GM12872 (cell line): ENCODE results near the gene MRPL47.

Source experiments
- CTCF ChIP-seq: IDR thresholded peaks from 3 replicates; pipeline ENCODE4 v1.5.1; 2011; ENCODE audit warnings: low read depth, mild to moderate bottlenecking, low read length, moderate library complexity; ENCODE audit not compliant: insufficient read depth

The MRPL47 gene

DNA sequence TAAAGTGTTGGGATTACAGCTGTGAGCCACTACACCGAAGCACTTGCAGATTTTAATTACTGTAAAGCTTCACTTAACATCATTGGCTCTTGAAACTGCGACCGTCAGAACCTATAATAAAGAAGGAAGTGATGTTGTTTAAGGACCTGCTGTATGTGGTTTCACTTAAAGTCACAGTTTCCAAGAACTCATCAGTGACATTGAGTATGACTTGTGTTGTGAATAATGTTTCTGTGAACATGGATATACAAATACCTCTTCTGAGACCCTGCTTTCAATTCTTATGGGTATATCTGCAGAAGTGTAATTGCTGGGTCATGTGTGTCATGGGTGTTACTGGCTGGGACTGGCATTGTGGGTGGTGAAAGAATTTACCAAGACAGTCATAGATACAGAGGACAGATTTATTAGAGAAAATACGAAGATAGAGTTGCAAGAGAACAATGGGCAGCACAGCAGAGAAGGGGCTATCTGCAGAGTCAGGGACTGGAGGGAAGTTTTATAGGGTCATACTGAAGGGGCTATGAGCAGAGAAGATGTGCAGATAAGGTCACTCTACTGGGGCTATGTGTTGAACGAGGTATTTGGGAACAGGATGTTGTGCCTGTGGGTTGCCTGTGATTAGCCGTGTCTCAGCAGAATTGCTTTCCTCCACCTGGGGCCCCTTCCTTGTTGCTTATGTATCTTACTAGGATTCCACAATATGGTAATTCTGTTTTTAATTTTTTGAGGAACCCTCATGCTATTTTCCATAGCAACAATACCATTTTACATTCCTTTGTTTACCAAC is 4.7 kb upstream of the MRPL47 start:
- TF ChIP-seq CTCF = no peak

- no peak for TF ChIP-seq CTCF
Observed at GRCh38 chr3:179606534-179607085, 2.2 kb upstream of the MRPL47 start.

- no peak for TF ChIP-seq CTCF
Observed at GRCh38 chr3:179603831-179604230, 607 bp downstream of the MRPL47 start.

- TF ChIP-seq CTCF = no peak
Observed at GRCh38 chr3:179603321-179603720, 1.1 kb downstream of the MRPL47 start.

GRCh38 chr3:179599531-179599930 is 4.9 kb downstream of the MRPL47 start:
- TF ChIP-seq CTCF = no peak

DNA sequence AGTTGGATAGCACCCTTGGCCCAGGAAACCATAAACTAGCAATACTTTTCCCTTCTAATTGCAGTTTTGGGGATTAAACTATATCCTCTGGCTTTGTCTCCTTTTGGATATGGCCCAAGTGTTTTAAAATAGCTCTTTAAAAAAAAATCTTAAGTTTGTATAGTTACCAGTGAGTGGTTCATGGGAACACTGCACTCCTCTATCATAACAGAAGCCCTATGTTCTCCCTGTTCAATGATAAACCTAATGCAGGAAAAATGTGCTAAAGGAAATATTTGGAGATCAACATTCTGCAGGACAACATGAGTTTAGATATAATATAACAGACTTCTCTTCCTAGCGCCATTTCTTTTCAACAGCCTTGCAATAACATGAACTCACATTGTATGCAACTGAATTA is 13.1 kb downstream of the MRPL47 start:
- no peak for TF ChIP-seq CTCF

- TF ChIP-seq CTCF = no peak
Observed at GRCh38 chr3:179590669-179591068, 13.8 kb downstream of the MRPL47 start.
